H9 (cell line): ENCODE data around the gene CAPN3. TPM values are rescaled to one million over a fixed set of nuclear protein-coding genes. Genes with fewer than 3 reads are reported as not detected.

ENCODE experiments used
- DNase-seq: peaks from one replicate; pipeline ENCODE4 v3.0.0-alpha.2; 2017
- H2AFZ ChIP-seq: one replicate; pipeline ENCODE4 v1.6.1; 2013; ENCODE audit warnings: mild to moderate bottlenecking, low read length, control low read depth, moderate library complexity
- H2AK5ac ChIP-seq: 2 replicates; pipeline ENCODE4 v1.6.1; 2013; ENCODE audit warnings: low read length, control low read depth, mixed read lengths; ENCODE audit not compliant: insufficient read length
- H2BK120ac ChIP-seq: one replicate; pipeline ENCODE4 v1.6.1; 2013; ENCODE audit warnings: low read depth, mild to moderate bottlenecking, low read length, control low read depth, inconsistent platforms; ENCODE audit not compliant: poor library complexity, severe bottlenecking
- H2BK12ac ChIP-seq: 2 replicates; pipeline ENCODE4 v1.6.1; 2013; ENCODE audit warnings: low read length, control low read depth, mixed read lengths, low read depth; ENCODE audit not compliant: insufficient read length
- H2BK15ac ChIP-seq: 2 replicates; pipeline ENCODE4 v1.6.1; 2013; ENCODE audit warnings: low read depth, low read length, control low read depth
- H2BK20ac ChIP-seq: one replicate; pipeline ENCODE4 v1.6.1; 2013; ENCODE audit warnings: low read depth, mild to moderate bottlenecking, low read length, control low read depth, inconsistent platforms; ENCODE audit not compliant: poor library complexity, severe bottlenecking
- H2BK5ac ChIP-seq: 2 replicates; pipeline ENCODE4 v1.6.1; 2013; ENCODE audit warnings: low read length, control low read depth, mixed read lengths; ENCODE audit not compliant: insufficient read length
- H3K14ac ChIP-seq: 2 replicates; pipeline ENCODE4 v1.6.1; 2013; ENCODE audit warnings: low read length, control low read depth; ENCODE audit not compliant: insufficient read depth
- H3K18ac ChIP-seq: 2 replicates; pipeline ENCODE4 v1.6.1; 2013; ENCODE audit warnings: low read depth, mild to moderate bottlenecking, mixed read lengths, low read length, control low read depth; ENCODE audit not compliant: insufficient read length
- H3K23ac ChIP-seq: 2 replicates; pipeline ENCODE4 v1.6.1; 2013; ENCODE audit warnings: low read length, control low read depth, mixed read lengths, low read depth; ENCODE audit not compliant: insufficient read length
- H3K23me2 ChIP-seq: 2 replicates; pipeline ENCODE4 v1.6.1; 2013; ENCODE audit warnings: low read depth, mild to moderate bottlenecking, mixed read lengths, low read length, control low read depth; ENCODE audit not compliant: insufficient read length, poor library complexity, severe bottlenecking
- H3K27ac ChIP-seq: 2 replicates; pipeline ENCODE4 v1.5.1; 2013; ENCODE audit warnings: low read length, control low read depth, mixed read lengths, low read depth; ENCODE audit not compliant: insufficient read length
- H3K27me3 ChIP-seq: 2 replicates; pipeline ENCODE4 v1.6.1; 2013; ENCODE audit warnings: low read length, control low read depth, inconsistent platforms; ENCODE audit not compliant: insufficient read depth
- H3K4ac ChIP-seq: 2 replicates; pipeline ENCODE4 v1.6.1; 2013; ENCODE audit warnings: low read depth, mild to moderate bottlenecking, control low read depth, inconsistent platforms, low read length, moderate library complexity
- H3K4me1 ChIP-seq: 2 replicates; pipeline ENCODE4 v1.6.1; 2013; ENCODE audit warnings: low read length, control low read depth, inconsistent platforms; ENCODE audit not compliant: insufficient read depth
- H3K4me2 ChIP-seq: 2 replicates; pipeline ENCODE4 v1.6.1; 2013; ENCODE audit warnings: low read length, control low read depth, mixed read lengths; ENCODE audit not compliant: insufficient read length, insufficient read depth
- H3K56ac ChIP-seq: 2 replicates; pipeline ENCODE4 v1.6.1; 2013; ENCODE audit warnings: low read depth, mild to moderate bottlenecking, mixed read lengths, low read length, control low read depth; ENCODE audit not compliant: insufficient read length
- H3K79me1 ChIP-seq: 2 replicates; pipeline ENCODE4 v1.6.1; 2013; ENCODE audit warnings: low read depth, mild to moderate bottlenecking, moderate library complexity, low read length, control low read depth, inconsistent platforms; ENCODE audit not compliant: insufficient read depth, poor library complexity, severe bottlenecking
- H3K79me2 ChIP-seq: 2 replicates; pipeline ENCODE4 v1.6.1; 2013; ENCODE audit warnings: low read length, control low read depth, inconsistent platforms; ENCODE audit not compliant: insufficient read depth
- H3K9ac ChIP-seq: 2 replicates; pipeline ENCODE4 v1.6.1; 2013; ENCODE audit warnings: low read length, control low read depth, mixed read lengths; ENCODE audit not compliant: insufficient read length; ENCODE audit errors: extremely low read depth
- H3K9me3 ChIP-seq: one replicate; pipeline ENCODE4 v1.6.1; 2013; ENCODE audit warnings: low read depth, low read length, inconsistent platforms; ENCODE audit not compliant: control insufficient read depth
- H3T11ph ChIP-seq: one replicate; pipeline ENCODE4 v1.6.1; 2013; ENCODE audit warnings: mild to moderate bottlenecking, low read length, control low read depth, inconsistent platforms
- H4K20me1 ChIP-seq: one replicate; pipeline ENCODE4 v1.6.1; 2013; ENCODE audit not compliant: control insufficient read depth, insufficient read length, insufficient read depth
- H4K5ac ChIP-seq: 2 replicates; pipeline ENCODE4 v1.6.1; 2013; ENCODE audit warnings: low read depth, mild to moderate bottlenecking, mixed read lengths, low read length, control low read depth; ENCODE audit not compliant: insufficient read length
- H4K8ac ChIP-seq: replicated peaks from 2 replicates; pipeline ENCODE4 v1.6.1; 2013; ENCODE audit warnings: low read length, control low read depth, mixed read lengths, low read depth; ENCODE audit not compliant: insufficient read length
- H4K91ac ChIP-seq: 2 replicates; pipeline ENCODE4 v1.6.1; 2013; ENCODE audit warnings: low read depth, mild to moderate bottlenecking, moderate library complexity, mixed read lengths, low read length, control low read depth; ENCODE audit not compliant: insufficient read length
- H3K27ac Mint-ChIP-seq, 3 experiments: 2 replicates in 2 of 3; 3 replicates in 1 of 3; pipeline ENCODE4 v1.8.0; 2020 to 2021; ENCODE audit warnings: mixed read lengths in 3 of 3, mild to moderate bottlenecking in 1 of 3, moderate library complexity in 1 of 3
- H3K27me3 Mint-ChIP-seq: 2 replicates; pipeline ENCODE4 v1.8.0; 2021; ENCODE audit warnings: low read depth, mild to moderate bottlenecking, moderate library complexity, mixed read lengths
- H3K36me3 Mint-ChIP-seq, 3 experiments: 2 replicates in 2 of 3; 3 replicates in 1 of 3; pipeline ENCODE4 v1.8.0; 2020 to 2021; ENCODE audit warnings: low read depth in 3 of 3, mixed read lengths in 3 of 3; ENCODE audit not compliant: insufficient read depth in 1 of 3
- H3K4me1 Mint-ChIP-seq, 2 experiments: 2 replicates each; pipeline ENCODE4 v1.8.0; 2020; ENCODE audit warnings: mixed read lengths in 2 of 2
- H3K4me3 Mint-ChIP-seq, 2 experiments: 2 replicates in 1 of 2; 3 replicates in 1 of 2; pipeline ENCODE4 v1.8.0; 2020 to 2021; ENCODE audit warnings: mild to moderate bottlenecking in 2 of 2, mixed read lengths in 2 of 2, moderate library complexity in 1 of 2
- H3K9me3 Mint-ChIP-seq, 2 experiments: 2 replicates in 1 of 2; 3 replicates in 1 of 2; pipeline ENCODE4 v1.8.0; 2020; ENCODE audit warnings: mild to moderate bottlenecking in 2 of 2, mixed read lengths in 2 of 2, moderate library complexity in 1 of 2
- WGBS: extraction: QIAGEN DNeasy Blood & Tissue Kit; methylation state at CpG from one replicate; pipeline ENCODE4 v1.1.7; 2013; ENCODE audit warnings: missing lambda C conversion rate, low lambda C conversion rate, mixed read lengths; ENCODE audit not compliant: insufficient read length; ENCODE audit errors: extremely low coverage; 5-methylcytosine and 5-hydroxymethylcytosine counted together
- total RNA-seq: library from RNA; stranded (reverse); gene quantifications from 2 replicates; pipeline ENCODE4 v1.2.1, GENCODE V29; 2021
- TF ChIP-seq, protein P1 (sequence below): fragments of 200-600 bp; sonication (generic); conservative IDR thresholded peaks from 3 replicates; pipeline ENCODE4 v1.8.0; 2021; ENCODE audit warnings: antibody characterized with exemption, mild to moderate bottlenecking

CAPN3 gene
- total RNA-seq, 1 experiment from 2014 or later = 0.31 TPM

DNA sequence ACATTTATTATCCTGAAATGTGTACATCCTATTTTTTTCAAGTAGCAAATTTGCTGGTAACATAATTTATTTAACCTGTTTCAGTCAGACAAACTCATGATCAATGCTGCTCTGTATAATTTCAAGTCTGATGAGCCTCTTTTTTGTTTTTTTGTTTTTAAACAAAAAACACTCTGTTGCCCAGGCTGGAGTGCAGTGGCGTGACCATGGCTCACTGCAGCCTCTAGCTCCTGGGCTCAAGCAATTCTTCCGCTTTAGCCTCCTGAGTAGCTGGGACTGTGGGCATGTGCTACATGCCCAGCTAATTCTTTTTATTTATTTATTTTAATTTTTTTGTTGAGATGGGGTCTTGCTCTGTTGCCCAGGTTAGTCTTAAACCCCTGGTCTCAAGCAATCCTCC lies 40.1 kb upstream of the CAPN3 start:
- H2BK120ac ChIP-seq = no peak overlapping the region
- H2BK15ac ChIP-seq = no peak overlapping the region
- H3K4me1 Mint-ChIP-seq = peaks cover 0 to 2% of the 10 kb centered on the region in 2 experiments; a peak in 1 of 4 replicates
- H2AFZ ChIP-seq = no peak overlapping the region
- no peak overlapping the region for H3K9ac ChIP-seq
- TF ChIP-seq, protein P1, sequence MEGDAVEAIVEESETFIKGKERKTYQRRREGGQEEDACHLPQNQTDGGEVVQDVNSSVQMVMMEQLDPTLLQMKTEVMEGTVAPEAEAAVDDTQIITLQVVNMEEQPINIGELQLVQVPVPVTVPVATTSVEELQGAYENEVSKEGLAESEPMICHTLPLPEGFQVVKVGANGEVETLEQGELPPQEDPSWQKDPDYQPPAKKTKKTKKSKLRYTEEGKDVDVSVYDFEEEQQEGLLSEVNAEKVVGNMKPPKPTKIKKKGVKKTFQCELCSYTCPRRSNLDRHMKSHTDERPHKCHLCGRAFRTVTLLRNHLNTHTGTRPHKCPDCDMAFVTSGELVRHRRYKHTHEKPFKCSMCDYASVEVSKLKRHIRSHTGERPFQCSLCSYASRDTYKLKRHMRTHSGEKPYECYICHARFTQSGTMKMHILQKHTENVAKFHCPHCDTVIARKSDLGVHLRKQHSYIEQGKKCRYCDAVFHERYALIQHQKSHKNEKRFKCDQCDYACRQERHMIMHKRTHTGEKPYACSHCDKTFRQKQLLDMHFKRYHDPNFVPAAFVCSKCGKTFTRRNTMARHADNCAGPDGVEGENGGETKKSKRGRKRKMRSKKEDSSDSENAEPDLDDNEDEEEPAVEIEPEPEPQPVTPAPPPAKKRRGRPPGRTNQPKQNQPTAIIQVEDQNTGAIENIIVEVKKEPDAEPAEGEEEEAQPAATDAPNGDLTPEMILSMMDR = no peak
- no peak overlapping the region for H2BK20ac ChIP-seq
- no peak overlapping the region for H2BK12ac ChIP-seq
- no peaks in the 10 kb centered on the region for H3K9me3 ChIP-seq
- H2AK5ac ChIP-seq = no peak overlapping the region
- no peak overlapping the region for H3K27ac ChIP-seq
- no peak overlapping the region for H3T11ph ChIP-seq
- no peaks in the 10 kb centered on the region for H3K79me1 ChIP-seq
- H4K5ac ChIP-seq = no peak overlapping the region
- no peak overlapping the region for H3K4ac ChIP-seq
- H3K23ac ChIP-seq = no peak overlapping the region
- no peak overlapping the region for H3K14ac ChIP-seq
- no peaks in the 10 kb centered on the region for H3K27me3 ChIP-seq
- no CpG with 5 or more reads among the region's 2 CpGs for WGBS
- H3K56ac ChIP-seq = no peak overlapping the region
- H3K36me3 Mint-ChIP-seq = no peaks in the 10 kb centered on the region
- no peaks in the 10 kb centered on the region for H3K4me1 ChIP-seq
- H3K18ac ChIP-seq = no peak overlapping the region
- no peaks in the 10 kb centered on the region for H3K27me3 Mint-ChIP-seq
- H3K79me2 ChIP-seq = no peaks in the 10 kb centered on the region
- H4K20me1 ChIP-seq = no peaks in the 10 kb centered on the region
- no peak for DNase-seq
- H4K91ac ChIP-seq = no peak overlapping the region
- no peak overlapping the region for H3K4me2 ChIP-seq
- H3K23me2 ChIP-seq = no peaks in the 10 kb centered on the region
- H4K8ac ChIP-seq = no peak overlapping the region
- no peaks in the 10 kb centered on the region; a peak in 1 of 5 replicates for H3K9me3 Mint-ChIP-seq
- no peak overlapping the region for H2BK5ac ChIP-seq
- no peak overlapping the region for H3K27ac Mint-ChIP-seq
- H3K4me3 Mint-ChIP-seq = no peak overlapping the region
